HepG2 (cell line): ENCODE measurements around the gene PIM1. TPM values are rescaled to one million over a fixed set of nuclear protein-coding genes. Genes with fewer than 3 reads are reported as not detected.

Experiments used
- ARID5B ChIP-seq: IDR thresholded peaks from 2 replicates; pipeline ENCODE4 v1.4.0; 2020; ENCODE audit warnings: mild to moderate bottlenecking, missing genetic modification reagents
- BCL6 ChIP-seq: IDR thresholded peaks from 2 replicates; pipeline ENCODE4 v1.6.1; 2016; ENCODE audit warnings: missing genetic modification reagents, missing compliant biosample characterization
- CENPBD1 ChIP-seq: sonication (generic); formaldehyde crosslinking; IDR thresholded peaks from 2 replicates; pipeline ENCODE4 v1.8.0; 2022; ENCODE audit warnings: missing genetic modification reagents, low read depth, mild to moderate bottlenecking, borderline replicate concordance
- KAT7 ChIP-seq: IDR thresholded peaks from 2 replicates; pipeline ENCODE4 v1.6.1; 2018; ENCODE audit warnings: borderline replicate concordance, missing compliant biosample characterization
- KMT2A ChIP-seq: sonication (generic); formaldehyde crosslinking; IDR thresholded peaks from 2 replicates; pipeline ENCODE4 v1.4.0; 2020; ENCODE audit warnings: missing genetic modification reagents
- NFE2L2 ChIP-seq: fragments of 150-350 bp; IDR thresholded peaks from 2 replicates; pipeline ENCODE4 v1.6.1; 2014; ENCODE audit warnings: low read length
- NFIC ChIP-seq: IDR thresholded peaks from 2 replicates; pipeline ENCODE4 v1.6.1; 2012; ENCODE audit warnings: mild to moderate bottlenecking, low read length, inconsistent platforms
- PAF1 ChIP-seq: IDR thresholded peaks from 2 replicates; pipeline ENCODE4 v1.6.1; 2016; ENCODE audit warnings: missing genetic modification reagents, missing compliant biosample characterization
- RBM39 ChIP-seq: fragments of 200-400 bp; formaldehyde crosslinking; IDR thresholded peaks from one replicate; pipeline ENCODE4 v1.6.1; 2018; ENCODE audit warnings: antibody characterized with exemption, mild to moderate bottlenecking, low read depth, low read length; ENCODE audit not compliant: poor library complexity, severe bottlenecking
- SALL1 ChIP-seq: sonication (generic); formaldehyde crosslinking; IDR thresholded peaks from 2 replicates; pipeline ENCODE4 v1.8.0; 2022; ENCODE audit warnings: mild to moderate bottlenecking, missing genetic modification reagents
- SNAPC2 ChIP-seq: sonication (generic); formaldehyde crosslinking; IDR thresholded peaks from 2 replicates; pipeline ENCODE4 v1.8.1; 2022; ENCODE audit warnings: mild to moderate bottlenecking, missing genetic modification reagents
- SPEN ChIP-seq: sonication (generic); formaldehyde crosslinking; IDR thresholded peaks from 2 replicates; pipeline ENCODE4 v1.5.1; 2020; ENCODE audit warnings: low read depth, mild to moderate bottlenecking, missing genetic modification reagents
- ZFP36L1 ChIP-seq: sonication (generic); formaldehyde crosslinking; IDR thresholded peaks from 2 replicates; pipeline ENCODE4 v1.8.0; 2022; ENCODE audit warnings: mild to moderate bottlenecking, missing genetic modification reagents, moderate library complexity
- ZFX ChIP-seq: sonication (generic); formaldehyde crosslinking; IDR thresholded peaks from 2 replicates; pipeline ENCODE4 v1.4.0; 2020; ENCODE audit warnings: mild to moderate bottlenecking, low read depth, missing genetic modification reagents, moderate library complexity
- ZMYM4 ChIP-seq: sonication (generic); formaldehyde crosslinking; IDR thresholded peaks from 2 replicates; pipeline ENCODE4 v1.8.1; 2023; ENCODE audit warnings: mild to moderate bottlenecking, missing genetic modification reagents
- ZNF10 ChIP-seq: sonication (generic); formaldehyde crosslinking; IDR thresholded peaks from 2 replicates; pipeline ENCODE4 v1.4.0; 2020; ENCODE audit warnings: mild to moderate bottlenecking, low read depth, missing genetic modification reagents, borderline replicate concordance
- ZNF530 ChIP-seq: sonication (generic); formaldehyde crosslinking; IDR thresholded peaks from 2 replicates; pipeline ENCODE4 v1.5.0; 2020; ENCODE audit warnings: low read depth, mild to moderate bottlenecking, missing genetic modification reagents
- ZNF552 ChIP-seq: sonication (generic); formaldehyde crosslinking; IDR thresholded peaks from 2 replicates; pipeline ENCODE4 v1.9.0; 2022; ENCODE audit warnings: missing genetic modification reagents, mild to moderate bottlenecking, borderline replicate concordance
- ZNF577 ChIP-seq: sonication (generic); formaldehyde crosslinking; IDR thresholded peaks from 2 replicates; pipeline ENCODE4 v1.4.0; 2020; ENCODE audit warnings: mild to moderate bottlenecking, low read depth, missing genetic modification reagents, borderline replicate concordance
- ZNF605 ChIP-seq: sonication (generic); formaldehyde crosslinking; IDR thresholded peaks from 2 replicates; pipeline ENCODE4 v1.8.0; 2022; ENCODE audit warnings: mild to moderate bottlenecking, missing genetic modification reagents
- ZSCAN22 ChIP-seq: sonication (generic); formaldehyde crosslinking; IDR thresholded peaks from 2 replicates; pipeline ENCODE4 v1.4.0; 2020; ENCODE audit warnings: mild to moderate bottlenecking, missing genetic modification reagents
- polyA plus RNA-seq, 8 experiments: library from polyadenylated mRNA; depleted of rRNA in 3 of 8; stranded (reverse) in 7 of 8; unstranded in 1 of 8; fragments of >200 nt; fragmentation: Illumina TruSeq in 4 of 8; extraction: Trizol in 4 of 8; gene quantifications; 2 replicates each; pipeline versions ENCODE4 v1.2.1 to v1.2.3, GENCODE V29; 2011 to 2016; ENCODE audit warnings: low read depth in 4 of 8, missing spikeins in 1 of 8, mixed read lengths in 1 of 8; ENCODE audit not compliant: insufficient read depth in 1 of 8
- total RNA-seq, 5 experiments: library from RNA; depleted of rRNA; stranded (reverse); fragments of >200 nt; fragmentation: Illumina TruSeq; extraction: Trizol; gene quantifications; 2 replicates each; pipeline ENCODE4 v1.2.3, GENCODE V29; 2016; ENCODE audit warnings: low read depth in 1 of 5
- TF ChIP-seq, protein P1 (sequence below): sonication (generic); formaldehyde crosslinking; IDR thresholded peaks from 2 replicates; pipeline ENCODE4 v1.4.0; 2020; ENCODE audit warnings: missing genetic modification reagents, borderline replicate concordance
- TF ChIP-seq, protein P2 (sequence below): sonication (generic); formaldehyde crosslinking; conservative IDR thresholded peaks from 2 replicates; pipeline ENCODE4 v1.8.1; 2023; ENCODE audit warnings: missing genetic modification reagents

PIM1 gene
- total and polyA plus RNA-seq, 2 of the 13 experiments (the other 11 are each of a cell fraction or from before 2014, with no cell fraction given), result 29.4 to 117 TPM

GRCh38 chr6:37135835-37136694 is 33.9 kb upstream of the PIM1 start (continued):
- TF ChIP-seq ARID5B (peak; percentile 97), SNAPC2 (CRISPR knock-in tag) (no peak), NFIC (peak; percentile 84), NFE2L2 (no peak), CENPBD1 (CRISPR knock-in tag) (0 out of 2 replicates have a peak, but pooled peaks have one; percentile 40), PAF1 (CRISPR knock-in tag) (no peak), ZNF552 (CRISPR knock-in tag) (no peak), KMT2A (CRISPR knock-in tag) (0 out of 2 replicates have a peak, but pooled peaks have one; percentile 37), SPEN (CRISPR knock-in tag) (0 out of 2 replicates have a peak, but pooled peaks have one; percentile 38), RBM39 (no peak), ZNF530 (CRISPR knock-in tag) (no peak), ZNF10 (CRISPR knock-in tag) (no peak), ZFX (CRISPR knock-in tag) (0 out of 2 replicates have a peak, but pooled peaks have one; percentile 18), ZNF577 (no peak), KAT7 (CRISPR knock-in tag) (no peak; the same call in 1 of the 2 replicates), SALL1 (peak; percentile 93; the same call in 1 of the 2 replicates), ZMYM4 (CRISPR knock-in tag) (peak; percentile 55; the same call in 1 of the 2 replicates), ZFP36L1 (CRISPR knock-in tag) (no peak), BCL6 (CRISPR knock-in tag) (peak; percentile 89), ZNF605 (CRISPR knock-in tag) (no peak), ZSCAN22 (CRISPR knock-in tag) (no peak)
- TF ChIP-seq, protein P1, sequence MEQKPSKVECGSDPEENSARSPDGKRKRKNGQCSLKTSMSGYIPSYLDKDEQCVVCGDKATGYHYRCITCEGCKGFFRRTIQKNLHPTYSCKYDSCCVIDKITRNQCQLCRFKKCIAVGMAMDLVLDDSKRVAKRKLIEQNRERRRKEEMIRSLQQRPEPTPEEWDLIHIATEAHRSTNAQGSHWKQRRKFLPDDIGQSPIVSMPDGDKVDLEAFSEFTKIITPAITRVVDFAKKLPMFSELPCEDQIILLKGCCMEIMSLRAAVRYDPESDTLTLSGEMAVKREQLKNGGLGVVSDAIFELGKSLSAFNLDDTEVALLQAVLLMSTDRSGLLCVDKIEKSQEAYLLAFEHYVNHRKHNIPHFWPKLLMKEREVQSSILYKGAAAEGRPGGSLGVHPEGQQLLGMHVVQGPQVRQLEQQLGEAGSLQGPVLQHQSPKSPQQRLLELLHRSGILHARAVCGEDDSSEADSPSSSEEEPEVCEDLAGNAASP (CRISPR knock-in tag), result peak; percentile 84
- TF ChIP-seq, protein P2, sequence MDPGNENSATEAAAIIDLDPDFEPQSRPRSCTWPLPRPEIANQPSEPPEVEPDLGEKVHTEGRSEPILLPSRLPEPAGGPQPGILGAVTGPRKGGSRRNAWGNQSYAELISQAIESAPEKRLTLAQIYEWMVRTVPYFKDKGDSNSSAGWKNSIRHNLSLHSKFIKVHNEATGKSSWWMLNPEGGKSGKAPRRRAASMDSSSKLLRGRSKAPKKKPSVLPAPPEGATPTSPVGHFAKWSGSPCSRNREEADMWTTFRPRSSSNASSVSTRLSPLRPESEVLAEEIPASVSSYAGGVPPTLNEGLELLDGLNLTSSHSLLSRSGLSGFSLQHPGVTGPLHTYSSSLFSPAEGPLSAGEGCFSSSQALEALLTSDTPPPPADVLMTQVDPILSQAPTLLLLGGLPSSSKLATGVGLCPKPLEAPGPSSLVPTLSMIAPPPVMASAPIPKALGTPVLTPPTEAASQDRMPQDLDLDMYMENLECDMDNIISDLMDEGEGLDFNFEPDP (CRISPR knock-in tag), result no peak
